Astrocyte of the hippocampus (primary cell): ENCODE results near the gene SNIP1.
A peak's percentile ranks its signal among the peaks of the same experiment; 100 is the strongest.
"Not testable (repeated sequence)": the region's sequence is repeated elsewhere in the genome, so short reads cannot be mapped to it uniquely, and the experiment has no call there.

Experiments
- DNase-seq: peaks from one replicate; pipeline ENCODE4 v3.0.0; 2011; ENCODE audit warnings: low read depth, low spot score

Gene SNIP1, protein sequence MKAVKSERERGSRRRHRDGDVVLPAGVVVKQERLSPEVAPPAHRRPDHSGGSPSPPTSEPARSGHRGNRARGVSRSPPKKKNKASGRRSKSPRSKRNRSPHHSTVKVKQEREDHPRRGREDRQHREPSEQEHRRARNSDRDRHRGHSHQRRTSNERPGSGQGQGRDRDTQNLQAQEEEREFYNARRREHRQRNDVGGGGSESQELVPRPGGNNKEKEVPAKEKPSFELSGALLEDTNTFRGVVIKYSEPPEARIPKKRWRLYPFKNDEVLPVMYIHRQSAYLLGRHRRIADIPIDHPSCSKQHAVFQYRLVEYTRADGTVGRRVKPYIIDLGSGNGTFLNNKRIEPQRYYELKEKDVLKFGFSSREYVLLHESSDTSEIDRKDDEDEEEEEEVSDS

DNA sequence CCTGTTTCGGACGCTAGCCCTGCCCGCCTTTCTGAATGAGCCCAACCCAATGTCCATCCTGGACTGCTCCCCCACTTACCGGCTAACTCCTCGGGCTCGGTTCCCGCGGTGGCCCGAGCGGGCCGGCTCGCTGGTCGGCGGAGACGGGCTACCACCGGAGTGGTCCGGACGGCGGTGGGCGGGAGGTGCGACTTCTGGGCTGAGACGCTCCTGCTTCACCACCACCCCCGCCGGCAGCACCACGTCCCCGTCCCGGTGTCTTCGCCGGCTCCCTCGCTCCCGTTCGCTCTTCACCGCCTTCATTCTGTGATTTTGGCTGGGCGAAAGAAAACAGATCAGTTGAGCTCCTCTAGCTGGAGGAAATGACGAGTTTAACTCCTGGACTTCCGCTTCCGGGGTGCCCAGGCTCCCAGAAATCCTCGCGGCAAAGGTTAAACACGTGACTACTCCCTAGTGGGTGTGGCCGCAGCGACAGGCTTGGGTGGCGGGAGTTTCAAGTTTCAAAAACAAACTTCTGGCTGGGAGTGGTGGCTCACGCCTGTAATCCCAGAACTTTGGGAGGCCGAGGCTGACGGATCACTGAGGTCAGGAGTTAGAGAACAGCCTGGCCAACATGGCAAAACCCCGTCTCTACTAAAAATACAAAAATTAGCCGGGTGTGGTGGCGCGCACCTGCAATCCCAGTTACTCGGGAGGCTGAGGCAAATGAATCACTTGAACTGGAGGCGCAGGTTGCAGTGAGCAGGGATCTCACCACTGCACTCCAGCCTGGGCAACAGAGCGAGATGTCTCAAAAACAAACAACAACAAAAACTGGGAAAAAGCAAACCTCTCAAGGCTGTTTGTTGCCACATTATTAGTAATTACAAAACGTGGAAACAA is at the start of gene SNIP1:
SNIP1 (minus strand) TSS at position 367 of the 882 bp plus-strand sequence; CDS start at position 303, 64 bp downstream.
- DNase-seq = peak; percentile 96

DNA sequence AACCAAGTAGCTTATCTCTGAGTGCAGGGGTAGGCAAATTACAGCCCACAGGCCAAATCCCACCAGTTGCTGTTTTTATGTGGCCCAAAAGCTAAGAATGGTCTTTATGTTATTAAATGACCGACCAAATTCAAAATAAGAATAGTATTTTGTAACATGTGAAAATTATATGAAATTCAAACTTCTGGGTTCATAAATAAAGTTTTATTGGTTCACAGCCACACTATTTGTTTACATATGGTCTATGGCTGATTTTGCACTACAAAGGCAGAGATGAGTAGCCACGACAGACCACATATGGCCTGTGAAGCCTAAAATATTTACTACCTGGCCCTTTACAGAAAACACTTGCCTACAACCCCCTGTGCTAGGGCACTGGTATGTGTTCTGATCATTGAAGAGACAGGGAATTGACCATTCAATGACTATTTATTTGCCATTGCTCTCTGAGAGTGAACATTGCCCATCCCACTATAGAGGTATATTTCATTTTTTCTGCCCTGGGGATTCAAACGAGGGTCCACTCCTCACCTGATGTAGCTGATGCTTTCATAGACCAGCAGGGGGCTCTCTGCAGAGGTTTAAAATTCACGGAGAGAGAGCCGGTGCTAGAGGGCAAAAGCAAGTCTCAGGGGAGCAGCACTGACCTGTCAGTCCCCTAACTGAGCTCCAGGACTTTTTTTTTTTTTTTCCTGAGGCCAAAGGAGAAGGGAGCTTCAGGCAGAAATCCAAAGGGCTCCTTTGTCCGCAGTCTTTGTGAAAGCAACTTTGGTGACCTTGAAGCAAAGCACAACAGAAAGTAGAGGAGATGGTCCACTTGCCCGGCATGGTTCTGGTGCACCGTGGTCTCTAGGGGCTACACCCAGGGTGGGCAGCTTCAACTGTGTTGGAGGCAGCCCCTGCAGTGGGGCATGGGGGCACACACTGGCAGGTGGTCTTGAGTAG is 48.9 kb upstream of the SNIP1 start:
- peak; percentile 49 for DNase-seq

DNA sequence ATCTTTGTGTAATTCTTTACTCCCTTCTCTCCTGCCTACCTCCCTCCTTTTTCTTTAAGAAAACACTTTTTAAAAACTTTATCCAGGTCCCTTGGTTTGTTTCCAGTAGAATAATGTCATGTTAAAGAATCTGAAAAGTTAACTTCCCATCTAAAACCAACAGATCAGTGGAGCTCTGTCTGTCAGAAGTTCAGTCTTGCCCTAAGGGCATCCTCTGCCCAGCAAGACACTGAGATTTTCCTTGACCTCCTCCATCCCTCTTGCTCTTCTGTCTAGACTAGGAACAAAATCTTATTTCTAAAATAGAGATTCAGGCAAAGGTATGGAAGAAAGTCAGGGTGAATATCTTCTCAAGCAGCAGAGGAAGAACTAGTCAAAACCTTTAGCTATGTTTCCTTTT is 47.3 kb upstream of the SNIP1 start:
- DNase-seq = no peak

DNA sequence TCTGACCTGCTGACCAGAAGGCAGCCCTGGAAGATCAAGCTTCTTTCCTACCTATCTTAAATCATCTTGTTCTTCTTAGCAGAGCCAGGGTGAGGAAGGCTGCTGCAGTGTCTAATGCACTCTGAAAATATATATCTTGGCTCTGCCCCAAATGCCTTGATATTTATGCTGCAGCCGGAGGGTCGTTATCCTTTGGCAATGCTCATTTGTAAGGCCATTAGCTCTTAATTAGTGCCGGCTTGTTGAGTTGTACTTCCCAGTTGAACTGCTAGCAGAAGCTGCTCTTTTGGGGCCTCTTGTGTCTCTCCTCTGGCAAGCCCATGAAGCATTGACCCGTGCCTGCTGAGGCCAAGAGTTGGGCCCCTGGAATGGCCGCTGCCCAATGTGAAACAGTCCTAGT is 45.8 kb upstream of the SNIP1 start:
- DNase-seq = no peak

DNA sequence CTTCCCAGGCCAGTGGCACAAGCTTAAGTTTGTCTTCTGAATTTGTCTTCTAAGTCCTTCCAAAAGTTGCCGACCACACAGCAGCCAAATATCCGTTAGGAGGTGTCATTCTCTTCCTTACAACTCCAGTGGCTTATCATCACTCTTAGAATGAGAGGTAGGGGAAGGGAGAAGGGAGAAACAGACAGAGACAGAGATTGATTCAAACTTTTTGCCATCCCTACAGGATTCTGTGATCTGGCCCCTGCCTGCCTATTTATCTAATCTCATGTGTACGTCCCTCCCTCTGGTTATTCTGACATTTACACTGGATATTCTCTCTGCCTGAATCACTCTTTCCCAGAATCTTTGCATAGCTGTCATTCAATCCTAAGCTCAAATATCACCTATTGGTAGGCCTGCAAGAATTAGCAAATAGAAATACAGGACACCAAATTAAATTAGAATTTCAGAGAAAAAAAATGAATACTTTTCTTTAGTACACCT is 42.1 kb upstream of the SNIP1 start:
- no peak for DNase-seq

DNA sequence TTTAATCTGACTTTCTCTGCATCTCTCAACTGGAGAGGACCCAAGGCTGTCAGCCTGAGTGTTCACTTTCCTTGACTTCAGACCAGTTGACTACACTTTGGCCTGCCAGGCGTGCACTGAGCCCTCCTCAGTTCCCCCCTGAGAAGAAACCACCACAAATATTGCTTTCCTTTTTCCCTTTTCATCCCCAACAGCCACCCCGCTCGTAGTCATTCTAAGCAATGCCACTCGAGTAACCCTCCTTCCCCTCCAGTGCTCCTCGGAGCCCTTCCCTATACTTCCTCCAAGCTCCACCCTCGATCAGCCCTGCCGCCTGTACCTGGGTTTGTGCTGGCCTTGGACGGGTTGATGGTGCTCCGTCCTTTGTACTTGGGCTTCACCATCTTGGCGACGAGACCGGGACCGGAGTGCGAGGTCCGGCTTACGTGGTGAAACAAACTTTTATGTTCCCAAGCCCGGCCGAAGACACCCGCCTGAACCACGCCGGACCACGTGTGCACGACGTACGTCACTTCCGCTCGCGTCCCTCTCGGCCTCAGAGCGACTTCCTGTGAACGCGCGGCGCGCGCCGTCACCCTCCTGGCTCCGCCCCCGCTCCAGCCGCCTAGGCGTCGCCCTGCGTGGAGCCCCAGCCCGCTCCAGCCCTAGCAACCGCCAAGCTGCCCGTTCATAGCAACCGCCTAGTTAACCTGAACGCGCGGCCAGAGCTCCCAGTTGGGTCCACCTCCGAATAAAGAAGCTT is 41.5 kb upstream of the SNIP1 start, which contains the start of gene GNL2:
GNL2 (minus strand) TSS at position 498 of the 742 bp plus-strand sequence; CDS start at position 383, 115 bp downstream.
- peak; percentile 99 for DNase-seq

DNA sequence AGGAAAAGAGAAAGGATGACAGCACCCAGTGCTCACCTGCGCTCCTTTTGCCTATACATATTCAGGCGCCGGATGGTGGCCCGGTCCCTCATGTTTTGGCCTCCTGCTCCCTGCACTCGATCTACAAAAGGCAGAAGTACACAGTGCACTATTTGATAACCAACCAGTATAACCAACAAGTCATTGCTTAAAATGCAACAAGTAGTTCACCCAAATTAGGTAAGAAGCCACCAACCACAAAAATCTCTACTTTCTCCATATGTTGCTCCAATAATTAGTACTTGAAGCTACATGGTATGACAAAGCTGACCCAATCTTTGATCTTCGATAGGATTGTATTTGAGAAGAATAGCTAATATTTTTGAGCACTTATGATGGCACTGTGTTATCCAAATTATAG is 39.6 kb upstream of the SNIP1 start:
- no peak for DNase-seq

DNA sequence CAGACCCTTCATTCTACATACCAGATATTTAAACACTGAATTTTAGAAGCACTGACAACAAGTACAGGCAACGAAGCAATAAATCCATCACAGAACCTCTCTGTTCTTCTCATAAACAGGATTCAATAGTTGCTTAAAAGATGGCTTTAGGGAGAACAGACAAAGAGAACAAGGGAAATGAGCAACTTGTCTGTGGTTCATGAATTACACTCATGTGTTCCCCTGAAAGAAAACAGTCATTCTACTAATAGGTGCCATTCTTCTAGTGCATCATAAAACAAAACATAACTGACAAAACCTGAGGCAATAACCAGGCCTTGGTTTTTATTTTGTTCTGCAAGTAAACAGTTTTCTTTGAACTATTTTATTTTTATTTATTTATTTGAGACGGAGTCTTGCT is 34.8 kb upstream of the SNIP1 start:
- no peak for DNase-seq

DNA sequence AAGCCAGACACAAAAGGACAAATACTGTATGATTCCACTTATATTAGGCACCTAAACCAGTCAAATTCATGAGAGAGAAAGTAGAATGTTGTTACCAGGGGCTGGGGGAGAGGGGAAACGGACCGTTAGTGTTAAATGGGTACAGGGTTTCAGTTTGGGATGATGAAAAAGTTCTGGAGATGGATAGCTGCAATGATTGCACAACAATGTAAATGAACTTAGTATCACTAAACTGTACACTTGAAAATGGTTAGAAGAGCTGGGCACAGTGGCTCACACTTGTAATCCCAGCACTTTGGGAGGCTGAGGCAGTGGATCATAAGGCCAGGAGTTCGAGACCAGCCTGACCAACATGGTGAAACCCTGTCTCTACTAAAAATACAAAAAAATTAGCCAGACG is 30.5 kb upstream of the SNIP1 start:
- not testable (repeated sequence) for DNase-seq

DNA sequence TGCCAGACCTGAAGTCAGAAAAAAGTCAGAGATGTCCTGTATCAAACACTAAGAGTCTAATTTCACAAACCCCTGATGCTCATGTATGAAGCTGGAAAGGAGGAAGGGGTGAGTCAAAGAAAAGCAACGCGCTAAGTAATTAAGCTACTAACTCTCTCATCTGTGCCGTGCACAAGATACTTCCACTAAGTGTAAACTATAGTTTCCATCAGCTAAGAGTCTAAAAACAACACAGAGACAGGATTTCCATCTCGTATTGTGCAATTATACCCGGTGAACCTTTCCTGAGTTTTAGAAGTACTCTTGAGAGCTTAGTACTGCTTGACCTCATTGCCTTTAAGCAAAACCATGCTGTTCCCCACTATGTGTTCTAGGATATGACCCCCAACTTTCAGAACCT is 21.6 kb upstream of the SNIP1 start:
- DNase-seq = no peak

DNA sequence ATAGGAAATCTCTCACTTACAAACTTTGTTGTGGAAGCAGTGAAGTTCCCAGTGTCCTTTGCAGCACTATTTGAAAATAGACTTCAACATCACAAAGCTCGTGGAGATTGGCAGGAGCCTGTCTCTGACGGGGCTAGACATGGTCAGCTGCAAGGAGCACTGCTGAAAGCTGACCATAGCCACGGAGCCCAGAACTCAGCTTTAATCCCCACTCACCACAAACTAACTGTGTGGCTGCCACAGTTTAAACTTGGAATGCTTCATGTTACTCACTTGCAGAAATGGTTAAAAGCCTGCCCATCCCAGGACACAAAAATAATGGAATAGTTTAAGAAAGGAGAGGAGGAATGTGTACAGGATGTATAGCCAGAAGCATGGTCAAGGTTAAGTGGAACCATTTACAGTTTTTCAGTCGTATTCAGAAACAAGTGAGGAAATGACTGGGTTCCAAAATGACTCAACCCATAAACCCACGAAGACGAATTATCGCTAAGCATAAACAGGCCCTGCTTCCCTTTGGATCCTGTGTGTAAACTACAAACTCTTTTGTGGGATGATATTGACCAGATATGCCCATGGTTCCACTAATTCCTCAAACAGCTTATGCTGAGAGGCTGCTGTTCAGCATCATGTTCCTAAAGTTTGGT is 20.9 kb upstream of the SNIP1 start:
- peak; percentile 41 for DNase-seq

DNA sequence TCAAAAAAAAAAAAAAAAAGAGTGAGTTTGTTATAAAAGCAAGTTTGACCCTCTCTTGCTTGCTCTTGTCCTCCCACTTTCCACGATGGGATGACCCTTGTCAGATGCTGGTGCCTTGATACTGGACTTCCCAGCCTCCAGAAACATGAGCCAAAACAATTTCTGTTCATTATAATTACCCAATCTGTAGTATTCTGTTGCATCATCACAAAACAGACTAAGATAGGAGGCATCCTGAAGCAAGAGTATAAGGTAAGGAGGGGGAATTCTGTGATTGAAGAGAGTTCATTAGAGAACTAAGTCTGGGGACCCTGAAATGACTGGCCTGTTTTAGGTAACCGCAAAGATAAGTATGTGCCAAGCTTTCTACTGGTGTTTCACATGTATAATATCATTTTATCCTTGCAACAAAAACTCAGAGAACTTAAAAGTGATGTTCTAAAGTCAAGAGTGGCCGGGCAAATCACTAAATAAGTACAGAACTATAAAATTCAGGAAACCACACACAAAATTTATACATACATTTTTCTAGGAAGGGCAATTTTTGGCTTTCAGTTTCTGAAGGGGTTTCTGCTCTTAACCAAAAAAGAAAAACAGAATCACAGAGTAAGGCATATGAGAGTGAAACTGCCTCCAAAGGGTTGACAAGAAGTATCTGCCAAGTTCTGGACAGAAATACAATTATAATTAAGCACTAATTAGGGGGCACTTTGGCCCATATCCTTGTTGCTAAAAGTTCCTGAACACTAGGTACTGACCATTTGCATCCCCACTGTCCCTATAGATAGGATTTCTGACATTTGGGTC is 16.6 kb upstream of the SNIP1 start:
- DNase-seq = no peak

DNA sequence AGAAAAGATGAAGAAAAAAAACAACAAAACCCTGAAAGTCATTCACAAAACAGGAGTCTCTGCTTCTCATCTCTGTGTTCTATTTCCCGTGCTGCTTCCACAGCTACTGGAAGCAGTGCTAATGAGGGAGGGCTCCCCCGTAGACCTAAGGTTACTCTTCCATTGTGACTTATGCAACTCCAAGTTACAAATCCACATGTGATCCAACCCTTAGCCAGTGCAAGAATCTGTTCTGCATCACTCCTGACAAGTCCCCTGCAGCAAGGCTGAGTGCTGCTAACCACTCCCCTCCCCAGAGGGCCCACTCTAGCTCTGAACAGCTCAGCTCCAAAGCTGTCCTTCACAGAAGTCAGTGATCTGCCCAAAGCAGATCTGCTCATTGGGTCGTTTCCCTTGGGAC is 12.9 kb upstream of the SNIP1 start:
- DNase-seq = no peak

DNA sequence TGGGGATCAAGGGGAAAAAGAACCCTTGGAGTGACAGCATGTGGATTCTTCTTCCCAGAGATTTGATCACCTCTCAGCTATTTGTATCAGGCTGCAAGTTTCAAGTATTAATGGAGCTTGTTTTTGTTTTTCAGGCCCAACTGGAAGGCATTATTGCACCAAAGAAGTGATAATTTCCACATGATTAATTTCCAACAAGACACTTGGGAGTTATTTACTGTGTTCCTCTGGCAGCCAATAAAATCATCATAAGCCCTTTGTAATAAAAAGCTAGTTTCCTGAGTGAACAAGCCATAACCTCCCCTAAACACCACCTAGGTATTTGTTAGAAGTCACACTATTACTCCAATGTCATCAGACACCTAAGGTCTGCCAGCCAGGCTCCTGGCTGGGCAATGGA is 10.8 kb upstream of the SNIP1 start:
- no peak for DNase-seq

DNA sequence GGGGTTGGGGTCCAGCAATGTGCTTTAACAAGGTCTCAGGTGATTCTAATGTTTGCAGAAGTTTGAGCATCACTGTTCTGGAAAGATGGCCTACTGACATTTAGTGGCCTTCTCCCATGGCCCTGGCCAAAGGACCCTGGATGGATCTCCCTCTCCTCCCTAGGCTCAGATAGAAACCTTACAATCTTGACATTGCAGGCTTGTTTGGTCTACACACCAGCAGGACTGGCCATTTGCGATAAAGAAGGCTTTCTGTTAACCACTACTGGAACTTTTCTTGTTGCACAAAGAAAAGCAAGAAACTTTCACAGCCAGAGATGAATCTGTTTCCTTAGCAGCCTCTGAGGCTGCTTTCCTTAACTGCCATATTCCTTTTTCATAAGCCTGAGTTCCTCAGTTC is 8.9 kb upstream of the SNIP1 start:
- no peak for DNase-seq

DNA sequence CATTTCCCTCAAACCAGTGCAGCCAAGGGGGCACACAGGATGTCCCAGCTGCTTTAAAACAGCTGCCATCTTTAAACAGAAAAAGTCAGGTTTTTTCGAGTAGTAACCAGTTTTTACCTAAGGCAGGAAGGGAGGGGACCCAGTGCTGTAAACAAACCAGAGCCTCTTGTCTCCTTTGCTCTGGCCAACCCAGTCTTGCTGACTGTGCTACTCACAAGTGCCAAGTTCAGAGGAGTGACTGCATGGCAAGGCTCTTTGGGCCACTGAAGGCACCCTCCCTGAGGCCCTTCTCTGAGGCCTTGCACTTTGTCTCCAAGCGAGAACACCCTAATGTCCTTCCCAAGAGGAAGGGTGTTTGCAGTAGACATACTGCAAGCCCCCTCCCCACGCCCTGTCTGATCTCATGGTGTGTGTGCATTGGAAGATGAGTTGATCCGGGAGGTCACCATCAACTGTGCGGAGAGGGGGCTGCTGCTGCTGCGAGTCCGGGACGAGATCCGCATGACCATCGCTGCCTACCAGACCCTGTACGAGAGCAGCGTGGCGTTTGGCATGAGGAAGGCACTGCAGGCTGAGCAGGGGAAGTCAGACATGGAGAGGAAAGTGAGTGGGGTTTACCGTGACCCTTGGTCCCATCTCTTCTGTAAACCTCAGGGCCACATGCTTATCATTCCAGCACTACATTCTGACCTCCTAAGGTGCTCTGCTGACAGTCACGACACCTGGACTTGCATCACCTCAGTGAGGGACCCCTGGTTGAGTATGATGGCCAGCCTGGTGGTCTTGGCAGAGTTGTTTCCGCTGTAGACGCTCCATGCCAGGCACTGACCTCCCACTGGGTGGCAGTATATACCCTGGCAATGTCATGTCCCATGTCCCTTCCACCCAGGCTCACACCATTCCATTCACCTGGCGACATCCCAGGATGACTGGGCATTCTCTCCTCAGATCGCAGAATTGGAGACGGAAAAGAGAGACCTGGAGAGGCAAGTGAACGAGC is 7.3 kb upstream of the SNIP1 start:
- DNase-seq = no peak

DNA sequence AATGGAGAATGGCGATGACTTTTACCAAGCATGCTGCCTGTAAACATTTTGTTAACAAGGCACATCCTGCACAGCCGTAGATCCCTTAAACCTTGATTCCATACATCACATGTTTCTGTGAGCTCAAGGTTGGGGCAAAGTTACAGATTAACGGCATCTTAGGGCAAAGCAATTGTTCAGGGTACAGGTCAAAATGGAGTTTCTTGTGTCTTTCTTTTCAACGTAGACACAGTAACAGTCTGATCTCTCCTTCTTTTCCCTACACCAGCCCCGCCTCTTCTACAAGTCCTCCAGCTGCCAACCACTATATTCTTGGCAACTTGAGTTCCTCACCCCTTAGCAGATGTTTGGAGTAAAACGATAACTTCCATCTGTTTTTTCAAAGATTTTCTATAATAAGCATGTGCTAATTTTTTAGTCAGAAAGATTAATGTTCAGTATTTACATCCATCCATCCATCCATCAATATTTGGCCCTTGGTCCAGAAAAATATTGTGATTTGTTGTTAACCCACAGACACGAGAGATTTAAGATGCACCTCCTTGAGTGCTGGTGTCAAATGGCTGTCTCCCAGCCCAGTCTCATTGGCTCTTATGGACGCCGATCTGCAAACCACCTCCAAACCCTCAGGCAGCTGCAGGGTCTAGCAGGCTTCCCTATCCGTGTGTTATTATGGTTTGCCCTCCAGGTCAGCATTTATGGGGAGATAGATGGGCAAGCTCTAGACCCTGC is 6.5 kb upstream of the SNIP1 start:
- no peak for DNase-seq
